ENCODE data around the gene PRDX3. TPM values are rescaled to one million over a fixed set of nuclear protein-coding genes. Genes with fewer than 3 reads are reported as not detected.

The PRDX3 gene
- total and polyA plus RNA-seq, 11 donors, result 130 to 385 (median 257) TPM

DNA sequence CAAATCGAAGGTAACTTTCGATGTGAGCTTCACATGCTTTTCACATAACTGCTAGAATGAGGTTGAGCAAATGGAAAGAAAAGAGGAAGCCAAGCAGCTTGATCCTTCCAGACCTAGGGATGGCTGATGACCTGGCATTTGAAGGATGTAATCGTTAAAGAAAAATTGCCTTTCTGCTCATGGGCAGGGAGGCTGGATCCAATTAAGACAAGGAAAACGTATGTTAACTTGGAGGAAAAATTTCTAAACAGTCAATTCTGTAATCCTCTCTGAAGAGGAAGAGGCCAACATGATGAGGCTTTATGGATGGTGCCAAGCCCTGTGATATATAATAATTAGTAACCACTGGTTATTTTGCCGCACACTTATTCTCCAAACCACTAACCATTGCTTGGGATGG lies 41.3 kb upstream of the PRDX3 start:
- TF ChIP-seq POLR2A (IDR thresholded peaks at IDR 0.05), result no peak
- TF ChIP-seq, protein P1, sequence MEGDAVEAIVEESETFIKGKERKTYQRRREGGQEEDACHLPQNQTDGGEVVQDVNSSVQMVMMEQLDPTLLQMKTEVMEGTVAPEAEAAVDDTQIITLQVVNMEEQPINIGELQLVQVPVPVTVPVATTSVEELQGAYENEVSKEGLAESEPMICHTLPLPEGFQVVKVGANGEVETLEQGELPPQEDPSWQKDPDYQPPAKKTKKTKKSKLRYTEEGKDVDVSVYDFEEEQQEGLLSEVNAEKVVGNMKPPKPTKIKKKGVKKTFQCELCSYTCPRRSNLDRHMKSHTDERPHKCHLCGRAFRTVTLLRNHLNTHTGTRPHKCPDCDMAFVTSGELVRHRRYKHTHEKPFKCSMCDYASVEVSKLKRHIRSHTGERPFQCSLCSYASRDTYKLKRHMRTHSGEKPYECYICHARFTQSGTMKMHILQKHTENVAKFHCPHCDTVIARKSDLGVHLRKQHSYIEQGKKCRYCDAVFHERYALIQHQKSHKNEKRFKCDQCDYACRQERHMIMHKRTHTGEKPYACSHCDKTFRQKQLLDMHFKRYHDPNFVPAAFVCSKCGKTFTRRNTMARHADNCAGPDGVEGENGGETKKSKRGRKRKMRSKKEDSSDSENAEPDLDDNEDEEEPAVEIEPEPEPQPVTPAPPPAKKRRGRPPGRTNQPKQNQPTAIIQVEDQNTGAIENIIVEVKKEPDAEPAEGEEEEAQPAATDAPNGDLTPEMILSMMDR (IDR thresholded peaks at IDR 0.05), result no peak
- 78 to 86% (median 82%) methylated on average over 5 of the region's 5 CpGs for WGBS, 4 donors
- Histone ChIP-seq H3K27ac (peak overlapping the region in 9 of 12 donors; percentile 17 to 74 (median 69)), H3K4me1 (peaks cover 4 to 94% (median 68%) of the 10 kb centered on the region in 12 donors), H3K36me3 (no peaks in the 10 kb centered on the region), H3K9me3 (no peaks in the 10 kb centered on the region), H3K4me3 (no peak overlapping the region), H3K27me3 (no peaks in the 10 kb centered on the region)
- DNase-seq (no peak), ATAC-seq (no peak)
- intact Hi-C loops (cut with DNase I), result loop anchor here in 3 of 10 donors (5.0 to 10.0 kb wide), 3 partner anchors 37 to 67 kb away; no protein-coding TSS in a partner anchor

DNA sequence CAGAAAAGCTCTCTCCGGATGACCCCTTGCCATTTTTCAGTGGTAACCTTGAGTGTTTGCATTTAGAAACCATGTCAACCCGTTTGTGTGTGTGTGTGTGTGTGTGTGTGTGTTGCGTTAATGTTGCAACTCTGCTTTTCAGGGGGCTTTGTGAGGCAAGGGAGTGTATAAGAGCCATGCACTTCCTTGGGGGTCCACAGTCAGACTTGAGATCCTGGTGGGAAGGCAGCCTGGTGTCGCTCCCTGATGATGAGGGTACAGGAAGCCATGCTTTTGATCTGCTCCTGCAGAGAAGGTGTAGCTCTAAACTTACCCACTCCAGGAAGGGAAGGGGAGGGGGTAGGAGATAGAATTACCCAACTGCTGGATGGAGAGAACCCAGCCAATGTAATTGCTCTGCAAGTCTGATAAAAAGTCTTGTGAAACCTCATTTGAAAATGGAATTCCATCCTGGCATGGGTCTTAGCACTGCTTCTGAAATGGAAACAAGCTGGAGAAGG lies 39.4 kb upstream of the PRDX3 start:
- no peaks in the 10 kb centered on the region for H3K9me3 ChIP-seq
- no peak for DNase-seq
- peak; percentile 5 to 69 (median 41) for ATAC-seq
- no peaks in the 10 kb centered on the region for H3K27me3 ChIP-seq
- WGBS, 4 donors, result 68 to 82% (median 71%) methylated on average over 4 of the region's 4 CpGs
- peaks cover 4 to 94% (median 78%) of the 10 kb centered on the region in 12 donors for H3K4me1 ChIP-seq
- TF ChIP-seq POLR2A (IDR thresholded peaks at IDR 0.05), result no peak
- TF ChIP-seq, protein P1 (IDR thresholded peaks at IDR 0.05), result no peak
- peaks cover 0 to 2% (median 0%) of the 10 kb centered on the region in 9 donors for H3K36me3 ChIP-seq
- H3K27ac ChIP-seq, result peak overlapping the region in 3 of 12 donors; percentile 5 to 46 (median 31)
- H3K4me3 ChIP-seq, result no peak overlapping the region
- intact Hi-C loops (cut with DNase I), result loop anchor here in 2 of 10 donors (5.0 to 10.0 kb wide), 2 partner anchors 39 to 57 kb away; no protein-coding TSS in a partner anchor

DNA sequence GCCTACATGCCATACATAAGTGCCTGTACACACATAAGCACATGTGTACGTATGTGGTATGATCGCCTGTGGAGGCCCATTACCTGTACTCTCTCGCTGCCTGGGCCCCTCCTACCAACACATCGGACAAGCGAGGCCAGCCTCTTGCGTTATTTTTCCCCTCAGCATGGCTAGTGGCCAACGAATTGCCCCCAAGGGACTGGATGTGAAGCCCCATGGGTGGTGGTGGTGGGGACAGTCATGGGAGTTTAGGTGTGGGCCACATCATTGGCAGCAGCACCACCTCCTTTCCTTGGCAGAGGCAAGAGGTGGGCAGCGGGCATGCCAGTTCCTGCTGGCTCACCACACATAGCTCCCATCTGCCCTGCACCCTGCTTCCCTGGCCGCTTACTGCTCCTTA lies 38.8 kb upstream of the PRDX3 start:
- TF ChIP-seq POLR2A (IDR thresholded peaks at IDR 0.05), result no peak
- TF ChIP-seq, protein P1 (IDR thresholded peaks at IDR 0.05), result no peak
- Histone ChIP-seq H3K4me3 (no peak overlapping the region), H3K27me3 (no peaks in the 10 kb centered on the region), H3K36me3 (peaks cover 0 to 8% (median 4%) of the 10 kb centered on the region in 9 donors), H3K9me3 (no peaks in the 10 kb centered on the region), H3K4me1 (peaks cover 7 to 94% (median 78%) of the 10 kb centered on the region in 12 donors), H3K27ac (peak overlapping the region in 4 of 12 donors; percentile 8 to 31 (median 13))
- ATAC-seq (peak in 1 of 4 donors; percentile 19), DNase-seq (no peak)
- WGBS, 4 donors, result 87 to 91% (median 89%) methylated on average over 8 to 9 of the region's 9 CpGs
- intact Hi-C loops (cut with DNase I), result loop anchor here in 2 of 10 donors (5.0 to 10.0 kb wide), 2 partner anchors 40 to 57 kb away; no protein-coding TSS in a partner anchor

DNA sequence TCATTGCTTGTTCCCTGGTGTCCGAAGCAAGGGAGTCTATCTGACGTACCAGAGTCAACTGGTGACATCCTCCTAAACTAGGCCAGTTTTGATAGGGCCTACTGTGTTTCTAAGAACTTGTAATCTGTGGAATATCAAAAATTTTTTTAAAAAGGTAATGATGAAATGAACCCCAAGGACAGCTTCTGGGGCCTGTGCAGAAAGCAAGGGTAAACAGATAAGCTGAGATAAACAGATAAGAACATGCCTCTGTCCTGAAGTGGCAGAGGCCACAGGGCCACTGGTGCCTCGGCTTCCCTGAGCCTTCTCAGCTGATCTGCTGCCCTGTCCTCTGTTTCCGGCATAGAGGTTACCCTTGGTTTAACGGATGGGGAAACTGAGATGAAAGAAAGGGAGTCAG lies 37.5 kb upstream of the PRDX3 start:
- Histone ChIP-seq H3K4me1 (peaks cover 3 to 94% (median 78%) of the 10 kb centered on the region in 12 donors), H3K36me3 (peaks cover 0 to 10% (median 4%) of the 10 kb centered on the region in 9 donors), H3K27me3 (no peaks in the 10 kb centered on the region), H3K4me3 (no peak overlapping the region), H3K27ac (peak overlapping the region in 1 of 12 donors; percentile 31), H3K9me3 (no peaks in the 10 kb centered on the region)
- intact Hi-C loops (cut with DNase I), result loop anchor here in 2 of 10 donors (5.0 to 10.0 kb wide), 2 partner anchors 41 to 59 kb away; no protein-coding TSS in a partner anchor
- no peak for TF ChIP-seq POLR2A (IDR thresholded peaks at IDR 0.05)
- TF ChIP-seq, protein P1 (IDR thresholded peaks at IDR 0.05), result no peak
- ATAC-seq (no peak), DNase-seq (no peak)
- WGBS, 4 donors, result 82 to 91% (median 84%) methylated on average over 5 of the region's 5 CpGs
